K562 (cell line): ENCODE data around the gene C1QTNF2. TPM values are rescaled to one million over a fixed set of nuclear protein-coding genes. Genes with fewer than 3 reads are reported as not detected.
A peak's percentile ranks its signal among the peaks of the same experiment; 100 is the strongest.

ENCODE experiments used
- ATAC-seq: fragments of 200-7000 bp; cut with Tn5 transposase; 3 replicates; pipeline ENCODE4 v1.9.1; 2020; ENCODE audit warnings: moderate library complexity
- BruUV-seq: library from RNA; stranded (reverse); fragments of 400-500 nt; replicated peaks from 2 replicates; lab custom pipeline; 2021; lab: Mats Ljungman, UMichigan
- CTCF ChIA-PET: fragments of 300-600 bp; formaldehyde crosslinking; extraction: SDS; loops from one replicate; lab custom pipeline; 2021; ENCODE audit warnings: low intra/inter-chr PET ratio; lab: Yijun Ruan, JAX
- POLR2A ChIA-PET: fragments of 300-600, 350-650 bp; sonication (Branson Sonifier 250); formaldehyde crosslinking; extraction: SDS; loops from one replicate; lab custom pipeline; 2021; ENCODE audit warnings: antibody characterized with exemption, inconsistent platforms; lab: Yijun Ruan, JAX
- DNase-seq, 4 experiments: peaks; one replicate each; pipeline versions ENCODE4 v3.0.0 to v3.0.0-alpha.2; 2011 to 2018; ENCODE audit warnings: low spot score in 3 of 4, mixed read lengths in 3 of 4; ENCODE audit errors: extremely low read depth in 1 of 4
- FAIRE-seq: peaks from 2 replicates; lab custom pipeline; 2011; peaks lifted over from hg19 to GRCh38; lab: Jason Lieb, UNC
- H2AFZ ChIP-seq: 2 replicates; pipeline ENCODE4 v1.6.0; 2011; ENCODE audit warnings: low read depth, low read length, control low read depth, inconsistent platforms
- H3K27ac ChIP-seq: fragments of 200-600 bp; 3 replicates; pipeline ENCODE4 v1.8.0; 2011; ENCODE audit warnings: low read depth, mild to moderate bottlenecking, control low read depth, inconsistent platforms, low read length, moderate library complexity, mixed read lengths; ENCODE audit errors: extremely low read depth
- H3K27me3 ChIP-seq, 2 experiments: fragments of 300-600 bp in 1 of 2; 2 replicates in 1 of 2; 3 replicates in 1 of 2; pipeline versions ENCODE4 v1.6.0 to v1.8.0; 2011; ENCODE audit warnings: inconsistent platforms in 2 of 2, low read length in 2 of 2, mild to moderate bottlenecking in 1 of 2, mixed read lengths in 1 of 2, moderate library complexity in 1 of 2; ENCODE audit not compliant: control insufficient read depth in 2 of 2, insufficient read depth in 2 of 2
- H3K36me3 ChIP-seq: fragments of 300-600 bp; 3 replicates; pipeline ENCODE4 v1.8.0; 2011; ENCODE audit warnings: mild to moderate bottlenecking, low read length, inconsistent platforms; ENCODE audit not compliant: control insufficient read depth, insufficient read depth
- H3K4me1 ChIP-seq, 2 experiments: fragments of 200-600 bp in 1 of 2; replicated peaks in 1 of 2; 2 replicates in 1 of 2; 3 replicates in 1 of 2; pipeline versions ENCODE4 v1.5.1 to v1.8.0; 2011; ENCODE audit warnings: inconsistent platforms in 2 of 2, low read length in 2 of 2, mild to moderate bottlenecking in 1 of 2, mixed read lengths in 1 of 2, moderate library complexity in 1 of 2; ENCODE audit not compliant: control insufficient read depth in 2 of 2, insufficient read depth in 2 of 2
- H3K4me2 ChIP-seq: 2 replicates; pipeline ENCODE4 v1.6.1; 2011; ENCODE audit warnings: low read length, control low read depth, inconsistent platforms, mixed read lengths; ENCODE audit not compliant: insufficient read depth
- H3K4me3 ChIP-seq: fragments of 200-600 bp; sonication (generic), shearing (Covaris generic); 2 replicates; pipeline ENCODE4 v1.5.1; 2016; ENCODE audit warnings: control low read depth, inconsistent platforms
- H3K79me2 ChIP-seq: fragments of 200-600 bp; 3 replicates; pipeline ENCODE4 v1.8.0; 2011; ENCODE audit warnings: low read length, inconsistent platforms; ENCODE audit not compliant: control insufficient read depth, insufficient read depth
- H3K9ac ChIP-seq, 2 experiments: 2 replicates each; pipeline versions ENCODE4 v1.6.0 to v1.6.1; 2011; ENCODE audit warnings: low read depth in 2 of 2, low read length in 2 of 2, control low read depth in 1 of 2, inconsistent platforms in 1 of 2, mild to moderate bottlenecking in 1 of 2, mixed read lengths in 1 of 2; ENCODE audit not compliant: insufficient read depth in 1 of 2
- H3K9me1 ChIP-seq: one replicate; pipeline ENCODE4 v1.6.0; 2011; ENCODE audit warnings: inconsistent platforms, mild to moderate bottlenecking, low read length, moderate library complexity; ENCODE audit not compliant: control insufficient read depth, insufficient read depth
- H3K9me3 ChIP-seq: replicated peaks from 2 replicates; pipeline ENCODE4 v1.5.1; 2011; ENCODE audit warnings: low read depth, low read length, inconsistent platforms; ENCODE audit not compliant: control insufficient read depth, insufficient read depth
- H4K20me1 ChIP-seq: replicated peaks from 2 replicates; pipeline ENCODE4 v1.6.1; 2011; ENCODE audit warnings: low read length, inconsistent platforms, mixed read lengths; ENCODE audit not compliant: control insufficient read depth, insufficient read depth
- NRF1 ChIP-seq, 2 experiments: fragments of 450-650 bp; IDR thresholded peaks in 1 of 2; conservative IDR thresholded peaks in 1 of 2; 2 replicates each; pipeline ENCODE4 v1.6.1; 2014; ENCODE audit warnings: mild to moderate bottlenecking in 2 of 2
- WGBS: fragments of 100-300 bp; shearing (Covaris generic); methylation state at CpG from one replicate; pipeline ENCODE4 v1.1.6; 2016; ENCODE audit warnings: low coverage, mixed read lengths; ENCODE audit not compliant: insufficient coverage; ENCODE audit errors: missing lambda C conversion rate; 5-methylcytosine and 5-hydroxymethylcytosine counted together
- in situ Hi-C: fragments of 300-500 bp; cut with MboI; formaldehyde crosslinking; loops from 4 replicates; pipeline ENCODE4 v1.15.0; 2018; ENCODE audit warnings: inconsistent platforms, mixed read lengths
- intact Hi-C: fragments of 100-400 bp; cut with micrococcal nuclease; formaldehyde crosslinking; loops from 2 replicates; pipeline ENCODE4 v1.14.2; 2022
- polyA plus RNA-seq, 8 experiments: library from polyadenylated mRNA; depleted of rRNA in 4 of 8; stranded (reverse) in 5 of 8; unstranded in 3 of 8; fragments of >200 nt; fragmentation: Nextera tagmentation in 2 of 8; fragmentation: Illumina TruSeq in 1 of 8; extraction: Ambion mirVana in 2 of 8; extraction: Trizol in 1 of 8; gene quantifications; 2 replicates each; pipeline versions ENCODE4 v1.2.1 to v1.2.3, GENCODE V29; 2011 to 2014; ENCODE audit warnings: inconsistent platforms in 1 of 8, missing spikeins in 1 of 8
- total RNA-seq, 7 experiments: library from RNA; depleted of rRNA in 6 of 7; stranded (reverse); fragments of >200 nt in 6 of 7; fragmentation: Illumina TruSeq in 2 of 7; extraction: Trizol in 2 of 7; gene quantifications; 2 replicates each; pipeline versions ENCODE4 v1.2.1 to v1.2.3, GENCODE V29; 2011 to 2021; ENCODE audit warnings: low replicate concordance in 1 of 7
- TF ChIP-seq, protein P1 (sequence below), 3 experiments: fragments of 200-800 bp in 1 of 3; sonication (Bioruptor generic) in 1 of 3; sonication (generic) in 1 of 3; formaldehyde crosslinking in 1 of 3; IDR thresholded peaks; 2 replicates each; pipeline versions ENCODE4 v1.6.1 to v1.8.0; 2016 to 2022; ENCODE audit warnings: mild to moderate bottlenecking in 2 of 3, missing compliant biosample characterization in 2 of 3, missing genetic modification characterization in 2 of 3, missing genetic modification reagents in 1 of 3

The C1QTNF2 gene
- total and polyA plus RNA-seq, 9 of the 15 experiments (the other 6 are each of a cell fraction or from before 2014, with no cell fraction given), result not detected

DNA sequence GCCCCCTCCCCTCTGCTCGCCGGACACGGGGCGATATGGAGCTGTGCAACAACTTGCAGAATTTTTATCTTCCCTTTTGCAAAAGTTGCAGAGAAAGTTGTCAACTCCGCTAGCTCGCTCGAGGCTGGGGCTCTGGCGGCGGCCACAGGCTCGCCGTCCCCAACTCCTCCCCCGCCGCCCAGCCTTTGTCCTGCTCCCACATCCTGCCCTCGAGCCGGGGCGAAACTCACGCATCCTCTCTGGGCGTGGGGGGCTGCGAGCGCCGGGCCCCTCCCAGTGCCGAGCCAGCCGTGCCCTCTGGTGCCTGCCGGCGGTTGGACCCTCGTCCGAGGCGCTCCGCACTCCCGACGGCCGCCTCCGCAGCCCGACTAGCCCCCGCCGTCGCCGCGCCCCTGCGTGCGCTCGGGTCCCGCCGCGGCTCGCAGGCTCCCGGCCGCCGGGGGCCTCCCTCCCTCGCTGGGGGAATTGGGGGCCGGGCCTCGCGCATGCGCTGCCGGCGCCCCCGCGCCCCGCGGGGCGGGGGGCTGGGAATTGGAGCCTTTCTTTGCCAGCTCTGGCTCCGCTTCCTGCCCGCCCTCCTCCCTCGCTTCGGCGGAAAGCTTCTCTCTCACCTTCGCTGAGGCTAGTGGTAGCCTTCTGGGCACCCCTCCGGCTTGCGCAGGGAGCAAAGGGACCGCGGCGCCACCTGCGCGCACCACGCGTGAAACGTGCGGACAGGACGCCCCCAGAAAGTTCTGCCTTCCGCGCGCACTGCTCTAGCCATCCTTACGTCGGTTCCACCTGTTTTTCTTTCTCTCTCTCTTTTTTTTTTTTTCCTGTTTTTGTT is 58.1 kb downstream of the C1QTNF2 start, which contains the start of gene CCNJL:
CCNJL (minus strand) TSS at position 431 of the 826 bp plus-strand sequence. CDS start 641 bp downstream, outside the sequence.
- CTCF ChIA-PET, result no interaction called here
- peak; percentile 64 to 69 for TF ChIP-seq NRF1 (conservative IDR thresholded peaks at IDR 0.05 in 1 of 2, IDR thresholded peaks at IDR 0.05 in 1 of 2)
- TF ChIP-seq, protein P1, sequence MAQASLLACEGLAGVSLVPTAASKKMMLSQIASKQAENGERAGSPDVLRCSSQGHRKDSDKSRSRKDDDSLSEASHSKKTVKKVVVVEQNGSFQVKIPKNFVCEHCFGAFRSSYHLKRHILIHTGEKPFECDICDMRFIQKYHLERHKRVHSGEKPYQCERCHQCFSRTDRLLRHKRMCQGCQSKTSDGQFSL (CRISPR knock-in tag; IDR thresholded peaks at IDR 0.05), result no peak
- TF ChIP-seq, protein P1 (tag; IDR thresholded peaks at IDR 0.05), result no peak
- Histone ChIP-seq H4K20me1 (no peaks in the 10 kb centered on the region), H3K27me3 (peaks cover 44 to 63% of the 10 kb centered on the region in 2 experiments), H3K4me3 (no peak within 1 kb of the TSS), H3K79me2 (no peaks in the 10 kb centered on the region), H3K9me3 (no peaks in the 10 kb centered on the region), H2AFZ (no peak within 1 kb of the TSS), H3K27ac (no peak within 1 kb of the TSS), H3K9me1 (no peaks in the 10 kb centered on the region), H3K9ac (peak within 1 kb of the TSS in 1 of 2 experiments; percentile 62; a peak in 2 of 4 replicates), H3K36me3 (no peaks in the 10 kb centered on the region), H3K4me1 (peaks cover 0 to 14% of the 10 kb centered on the region in 2 experiments; a peak in 2 of 5 replicates), H3K4me2 (no peak within 1 kb of the TSS)
- POLR2A ChIA-PET, result interaction anchor here (0.6 kb wide), 1 partner anchor 281 kb away, joined by 3 read pairs; no protein-coding TSS in a partner anchor
- intact Hi-C loops, result no loop called here
- in situ Hi-C loops, result no loop called here
- ATAC-seq (peak; percentile 60), FAIRE-seq (no peak), DNase-seq (peak; percentile 12 to 70 (median 51))
- WGBS, result 3% methylated on average over 5 of the region's 84 CpGs
- BruUV-seq, result no TSS peak
